Measurements from ENCODE around the gene RFFL. TPM values are rescaled to one million over a fixed set of nuclear protein-coding genes. Genes with fewer than 3 reads are reported as not detected.

The RFFL gene
- total and polyA plus RNA-seq, 8 donors: 3.6 to 24.4 (median 16.7) TPM

DNA sequence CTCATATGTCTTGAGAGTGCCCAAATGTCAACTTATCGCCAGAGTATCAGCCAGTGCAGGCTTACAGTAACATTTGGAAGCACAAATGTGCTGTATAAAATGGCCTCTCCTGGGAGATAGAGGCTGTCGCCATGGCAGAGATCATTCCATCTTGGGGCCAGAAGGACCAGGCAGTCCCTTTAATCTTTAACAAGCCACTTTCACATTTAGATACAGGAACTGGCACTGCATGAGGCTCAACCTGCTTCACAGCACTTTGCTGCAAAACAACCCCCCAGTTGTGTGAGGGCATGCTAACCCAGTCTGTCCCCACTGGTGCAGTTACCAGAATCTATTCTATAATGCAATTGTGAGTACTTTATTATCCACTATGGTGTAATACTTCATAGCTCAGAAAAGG is 4.7 kb upstream of the RFFL start:
- Histone ChIP-seq H3K9me3 (no peaks in the 10 kb centered on the region), H3K4me3 (no peak overlapping the region), H3K4me1 (peaks cover 12 to 38% (median 30%) of the 10 kb centered on the region in 3 donors), H3K27me3 (no peaks in the 10 kb centered on the region), H3K27ac (no peak overlapping the region), H3K36me3 (no peaks in the 10 kb centered on the region)
- DNase-seq (no peak), FAIRE-seq (no peak), ATAC-seq (no peak)
- 73 to 89% methylated on average over 2 of the region's 2 CpGs for WGBS, 2 donors
- intact Hi-C loops (cut with DNase I): no loop called here
- TF ChIP-seq, protein P1, sequence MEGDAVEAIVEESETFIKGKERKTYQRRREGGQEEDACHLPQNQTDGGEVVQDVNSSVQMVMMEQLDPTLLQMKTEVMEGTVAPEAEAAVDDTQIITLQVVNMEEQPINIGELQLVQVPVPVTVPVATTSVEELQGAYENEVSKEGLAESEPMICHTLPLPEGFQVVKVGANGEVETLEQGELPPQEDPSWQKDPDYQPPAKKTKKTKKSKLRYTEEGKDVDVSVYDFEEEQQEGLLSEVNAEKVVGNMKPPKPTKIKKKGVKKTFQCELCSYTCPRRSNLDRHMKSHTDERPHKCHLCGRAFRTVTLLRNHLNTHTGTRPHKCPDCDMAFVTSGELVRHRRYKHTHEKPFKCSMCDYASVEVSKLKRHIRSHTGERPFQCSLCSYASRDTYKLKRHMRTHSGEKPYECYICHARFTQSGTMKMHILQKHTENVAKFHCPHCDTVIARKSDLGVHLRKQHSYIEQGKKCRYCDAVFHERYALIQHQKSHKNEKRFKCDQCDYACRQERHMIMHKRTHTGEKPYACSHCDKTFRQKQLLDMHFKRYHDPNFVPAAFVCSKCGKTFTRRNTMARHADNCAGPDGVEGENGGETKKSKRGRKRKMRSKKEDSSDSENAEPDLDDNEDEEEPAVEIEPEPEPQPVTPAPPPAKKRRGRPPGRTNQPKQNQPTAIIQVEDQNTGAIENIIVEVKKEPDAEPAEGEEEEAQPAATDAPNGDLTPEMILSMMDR (IDR thresholded peaks at IDR 0.05): no peak

DNA sequence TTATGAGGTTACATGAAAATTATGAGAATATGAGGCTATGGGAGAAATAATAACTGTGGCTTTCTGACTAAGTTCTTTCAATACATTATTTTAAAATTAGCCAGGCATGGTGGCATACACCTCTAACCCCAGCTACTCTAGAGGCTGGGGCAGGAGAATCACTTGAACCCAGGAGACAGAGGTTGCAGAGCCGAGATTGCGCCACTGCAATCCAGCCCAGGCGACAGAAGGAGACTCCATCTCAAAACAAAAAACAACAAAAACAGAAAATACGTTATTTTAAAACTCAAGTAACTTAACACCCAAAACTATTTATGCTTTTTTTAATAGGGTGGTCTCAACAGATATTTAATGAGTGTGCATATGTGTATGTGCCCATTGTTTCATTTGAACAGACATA is 2.4 kb upstream of the RFFL start:
- H3K4me1 ChIP-seq: peaks cover 16 to 43% (median 30%) of the 10 kb centered on the region in 3 donors
- H3K9me3 ChIP-seq: no peaks in the 10 kb centered on the region
- H3K27ac ChIP-seq: no peak overlapping the region
- TF ChIP-seq, protein P1 (IDR thresholded peaks at IDR 0.05): no peak
- DNase-seq (no peak), FAIRE-seq (no peak), ATAC-seq (no peak)
- intact Hi-C loops (cut with DNase I): no loop called here
- no peaks in the 10 kb centered on the region for H3K27me3 ChIP-seq
- H3K36me3 ChIP-seq: no peaks in the 10 kb centered on the region
- WGBS, 2 donors: 96% methylated on average over 4 of the region's 4 CpGs
- H3K4me3 ChIP-seq: no peak overlapping the region

DNA sequence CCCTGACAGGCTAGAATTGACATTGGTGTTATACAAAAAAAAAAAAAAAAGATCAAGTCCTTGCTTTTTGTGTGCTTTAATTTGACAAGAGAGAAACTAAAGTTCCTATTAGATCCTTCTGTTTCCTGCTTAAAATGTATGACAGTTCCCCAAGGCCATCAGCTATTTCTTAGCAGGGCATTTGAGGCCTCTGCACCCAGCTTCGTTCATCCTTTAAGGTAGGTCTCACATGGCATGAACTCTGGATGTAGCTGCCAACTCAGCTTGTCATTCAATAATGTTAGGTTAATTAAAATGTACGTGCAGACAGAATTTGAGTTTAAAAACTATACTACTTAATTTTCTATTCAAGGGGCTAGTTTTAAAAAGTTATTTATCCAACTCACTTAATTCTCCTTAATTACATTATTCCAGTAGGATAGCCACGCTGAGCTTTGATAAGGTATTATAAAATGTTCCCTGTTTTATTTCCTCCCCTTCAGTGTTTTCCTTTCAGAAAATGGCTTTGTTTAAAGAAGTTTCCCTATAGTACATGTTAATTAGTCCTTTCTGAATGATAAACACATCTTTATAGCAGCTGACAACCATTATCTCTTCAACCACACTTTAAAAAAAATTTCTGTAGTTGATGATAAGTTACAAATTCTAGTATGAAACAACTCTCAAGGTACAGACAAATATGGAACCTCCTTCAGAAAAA is 1.2 kb upstream of the RFFL start:
- H3K27me3 ChIP-seq: no peaks in the 10 kb centered on the region
- H3K36me3 ChIP-seq: no peaks in the 10 kb centered on the region
- no peaks in the 10 kb centered on the region for H3K9me3 ChIP-seq
- DNase-seq (no peak), ATAC-seq (no peak), FAIRE-seq (no peak)
- no peak overlapping the region for H3K4me3 ChIP-seq
- WGBS, 2 donors: 40 to 56% methylated on average over 3 of the region's 3 CpGs
- intact Hi-C loops (cut with DNase I): no loop called here
- peak overlapping the region; percentile 12 to 91 (median 77) for H3K27ac ChIP-seq
- H3K4me1 ChIP-seq: peaks cover 16 to 39% (median 30%) of the 10 kb centered on the region in 3 donors
- TF ChIP-seq, protein P1 (IDR thresholded peaks at IDR 0.05): no peak

DNA sequence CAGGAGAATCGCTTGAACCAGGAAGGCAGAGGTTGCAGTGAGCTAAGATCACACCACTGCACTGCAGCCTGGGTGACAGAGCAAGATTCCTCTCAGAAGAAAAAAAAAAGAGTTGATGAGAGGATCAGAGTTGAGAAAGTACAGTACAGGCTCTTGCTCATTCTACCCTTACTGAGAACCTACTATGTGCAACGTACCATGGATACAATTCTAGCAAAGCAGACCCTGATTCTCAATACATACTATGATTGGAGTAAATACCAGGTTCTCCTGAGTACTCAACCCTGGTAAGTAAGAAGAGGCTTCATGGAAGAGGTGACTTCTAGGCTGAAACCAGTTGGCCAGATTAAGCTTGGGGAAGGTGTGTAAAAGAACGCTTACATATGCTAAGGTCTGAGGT is 1.2 kb downstream of the RFFL start:
- DNase-seq: no peak
- FAIRE-seq: no peak
- ATAC-seq: no peak
- WGBS, 2 donors: 95% methylated on average over 3 of the region's 3 CpGs
- intact Hi-C loops (cut with DNase I): no loop called here
- Histone ChIP-seq H3K27me3 (no peaks in the 10 kb centered on the region), H3K9me3 (no peaks in the 10 kb centered on the region), H3K4me3 (peak overlapping the region in 1 of 4 donors; percentile 26), H3K27ac (no peak overlapping the region), H3K36me3 (no peaks in the 10 kb centered on the region), H3K4me1 (peaks cover 14 to 21% (median 16%) of the 10 kb centered on the region in 3 donors)
- TF ChIP-seq, protein P1 (IDR thresholded peaks at IDR 0.05): no peak

DNA sequence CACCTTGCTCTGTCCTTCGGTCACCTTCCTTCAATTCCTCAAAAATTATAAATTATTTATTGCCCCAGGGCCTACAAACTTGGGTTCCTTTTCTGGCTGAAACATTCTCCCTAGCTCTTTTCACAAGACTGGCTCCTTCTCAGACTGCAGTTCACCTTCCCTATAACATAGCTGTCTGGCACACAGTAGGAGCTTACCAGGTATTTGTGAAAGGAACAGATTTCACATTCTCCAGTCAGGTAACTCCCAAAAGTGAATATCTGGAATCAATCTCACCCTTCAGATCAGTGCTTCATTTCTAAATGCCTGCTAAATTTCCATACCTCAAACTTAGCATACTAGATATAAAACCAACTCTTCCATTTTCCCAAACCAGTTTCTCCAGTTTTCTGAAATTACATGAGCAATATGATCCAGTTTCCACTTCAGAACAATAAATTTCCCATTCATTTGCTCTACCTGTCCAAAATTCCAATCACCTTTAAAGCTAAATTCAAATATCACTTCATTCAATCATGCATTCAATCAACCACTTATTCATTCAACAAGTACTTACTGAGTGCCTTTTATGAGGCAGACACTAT is 6.1 kb downstream of the RFFL start:
- no peak overlapping the region for H3K4me3 ChIP-seq
- intact Hi-C loops (cut with DNase I): no loop called here
- no peaks in the 10 kb centered on the region for H3K27me3 ChIP-seq
- ATAC-seq (no peak), DNase-seq (no peak), FAIRE-seq (no peak)
- no peaks in the 10 kb centered on the region for H3K9me3 ChIP-seq
- peaks cover 4 to 9% (median 4%) of the 10 kb centered on the region in 3 donors for H3K4me1 ChIP-seq
- TF ChIP-seq, protein P1 (IDR thresholded peaks at IDR 0.05): no peak
- WGBS, 2 donors: 94 to 96% methylated on average over 1 of the region's 1 CpG
- H3K36me3 ChIP-seq: no peaks in the 10 kb centered on the region
- H3K27ac ChIP-seq: no peak overlapping the region
